Endothelial cell of umbilical vein (primary cell): ENCODE results near the gene MYO19. TPM values are rescaled to one million over a fixed set of nuclear protein-coding genes. Genes with fewer than 3 reads are reported as not detected.

Experiments
- BruUV-seq: library from RNA; stranded (reverse); fragments of 400-500 nt; replicated peaks from 2 replicates; lab custom pipeline; 2021; lab: Mats Ljungman, UMichigan
- CTCF ChIA-PET: fragments of 300-600, 350-600 bp; sonication (Branson Sonifier 250); formaldehyde crosslinking; loops from one replicate; lab custom pipeline; 2021; ENCODE audit warnings: antibody characterized with exemption, inconsistent platforms; lab: Charles Lee
- POLR2A ChIA-PET: fragments of 300-600, 350-600 bp; sonication (Branson Sonifier 250); formaldehyde crosslinking; loops from one replicate; lab custom pipeline; 2021; ENCODE audit warnings: antibody characterized with exemption, inconsistent platforms; lab: Charles Lee
- DNase-seq: peaks from one replicate; pipeline ENCODE4 v3.0.0-alpha.2; 2011; ENCODE audit warnings: low read depth, low spot score
- FAIRE-seq: peaks from 2 replicates; lab custom pipeline; 2011; peaks lifted over from hg19 to GRCh38; lab: Jason Lieb, UNC
- H2AFZ ChIP-seq: 2 replicates; pipeline ENCODE4 v1.6.0; 2012; ENCODE audit warnings: low read depth, low read length, control low read depth, inconsistent platforms
- H3K27ac ChIP-seq: 2 replicates; pipeline ENCODE4 v1.5.1; 2011; ENCODE audit warnings: low read depth, mild to moderate bottlenecking, control low read depth, low read length, moderate library complexity; ENCODE audit not compliant: insufficient read depth
- H3K27me3 ChIP-seq, 2 experiments: 2 replicates each; pipeline versions ENCODE4 v1.6.0 to v1.6.1; 2011; ENCODE audit warnings: low read length in 2 of 2, mixed read lengths in 1 of 2; ENCODE audit not compliant: control insufficient read depth in 2 of 2, insufficient read depth in 2 of 2
- H3K36me3 ChIP-seq, 2 experiments: 2 replicates in 1 of 2; 3 replicates in 1 of 2; pipeline ENCODE4 v1.5.1; 2011; ENCODE audit warnings: low read length in 2 of 2, mild to moderate bottlenecking in 1 of 2, moderate library complexity in 1 of 2; ENCODE audit not compliant: control insufficient read depth in 2 of 2, insufficient read depth in 2 of 2; ENCODE audit errors: extremely low read depth in 1 of 2
- H3K4me1 ChIP-seq: 3 replicates; pipeline ENCODE4 v1.5.1; 2011; ENCODE audit warnings: mild to moderate bottlenecking, low read length; ENCODE audit not compliant: control insufficient read depth, insufficient read depth; ENCODE audit errors: extremely low read depth
- H3K4me2 ChIP-seq: 2 replicates; pipeline ENCODE4 v1.6.1; 2011; ENCODE audit warnings: low read length, control low read depth, mixed read lengths; ENCODE audit not compliant: insufficient read depth
- H3K4me3 ChIP-seq, 3 experiments: fragments of 200-600 bp in 1 of 3; sonication (generic), shearing (Covaris generic) in 1 of 3; replicated peaks in 1 of 3; 2 replicates each; pipeline ENCODE4 v1.5.1; 2011 to 2016; ENCODE audit warnings: control low read depth in 3 of 3, low read length in 3 of 3, mild to moderate bottlenecking in 2 of 3, inconsistent platforms in 1 of 3, low read depth in 1 of 3, moderate library complexity in 1 of 3; ENCODE audit not compliant: insufficient read depth in 1 of 3
- H3K79me2 ChIP-seq: 2 replicates; pipeline ENCODE4 v1.6.0; 2012; ENCODE audit warnings: low read length, inconsistent platforms; ENCODE audit not compliant: control insufficient read depth, insufficient read depth
- H3K9ac ChIP-seq: replicated peaks from 2 replicates; pipeline ENCODE3; 2011; ENCODE audit warnings: low read length, control low read depth; ENCODE audit not compliant: insufficient read depth; ENCODE audit errors: extremely low read depth
- H3K9me1 ChIP-seq: replicated peaks from 3 replicates; pipeline ENCODE4 v1.6.0; 2011; ENCODE audit warnings: mild to moderate bottlenecking, low read length; ENCODE audit not compliant: control insufficient read depth, insufficient read depth; ENCODE audit errors: extremely low read depth
- H3K9me3 ChIP-seq: replicated peaks from 2 replicates; pipeline ENCODE4 v1.5.1; 2012; ENCODE audit warnings: low read length, inconsistent platforms; ENCODE audit not compliant: control insufficient read depth, insufficient read depth
- H4K20me1 ChIP-seq: replicated peaks from 2 replicates; pipeline ENCODE3; 2011; ENCODE audit warnings: mild to moderate bottlenecking, low read length; ENCODE audit not compliant: control insufficient read depth, insufficient read depth; ENCODE audit errors: extremely low read depth
- EZH2 ChIP-seq: IDR thresholded peaks from 2 replicates; pipeline ENCODE4 v1.6.1; 2012; ENCODE audit warnings: borderline replicate concordance, low read depth, mild to moderate bottlenecking, moderate library complexity, low read length, inconsistent platforms; ENCODE audit not compliant: severe bottlenecking
- FOS ChIP-seq: IDR thresholded peaks from 2 replicates; pipeline ENCODE4 v1.6.1; 2011; ENCODE audit warnings: mild to moderate bottlenecking, low read length, moderate library complexity, borderline replicate concordance; ENCODE audit not compliant: insufficient read depth
- GATA2 ChIP-seq: IDR thresholded peaks from 2 replicates; pipeline ENCODE4 v1.7.0; 2011; ENCODE audit warnings: low read depth, mild to moderate bottlenecking, moderate library complexity, mixed read lengths, low read length; ENCODE audit not compliant: insufficient read length, insufficient read depth
- JUN ChIP-seq: IDR thresholded peaks from 2 replicates; pipeline ENCODE4 v1.6.1; 2011; ENCODE audit warnings: borderline replicate concordance, low read depth; ENCODE audit not compliant: insufficient read length, insufficient read depth
- MYC ChIP-seq: IDR thresholded peaks from one replicate; pipeline ENCODE4 v1.6.1; 2011; ENCODE audit warnings: mild to moderate bottlenecking, low read depth, low read length
- POLR2A ChIP-seq: IDR thresholded peaks from 2 replicates; pipeline ENCODE4 v1.6.1; 2012; ENCODE audit warnings: low read depth, mild to moderate bottlenecking, control low read depth, low read length
- POLR2AphosphoS5 ChIP-seq: IDR thresholded peaks from 2 replicates; pipeline ENCODE4 v1.6.1; 2012; ENCODE audit warnings: low read depth, mild to moderate bottlenecking, control low read depth, low read length, moderate library complexity; ENCODE audit not compliant: insufficient read depth
- dilution Hi-C: fragments of 300-500 bp; cut with MboI; formaldehyde crosslinking; loops from one replicate; pipeline ENCODE4 v1.15.0; 2019; ENCODE audit warnings: low sequenced_read_pairs; ENCODE audit not compliant: extremely low pct_ligation_motif_present
- intact Hi-C: fragments of 100-400 bp; cut with micrococcal nuclease; formaldehyde crosslinking; loops from one replicate; pipeline ENCODE4 v1.10.0; 2022
- polyA plus RNA-seq, 4 experiments: library from polyadenylated mRNA; depleted of rRNA in 3 of 4; stranded (reverse) in 3 of 4; unstranded in 1 of 4; fragments of >200 nt; gene quantifications; 2 replicates each; pipeline versions ENCODE4 v1.2.1 to v1.2.3, GENCODE V29; 2011 to 2012; ENCODE audit warnings: missing spikeins in 1 of 4
- total RNA-seq: library from RNA; stranded (reverse); gene quantifications from 2 replicates; pipeline ENCODE4 v1.2.3, GENCODE V29; 2021
- TF ChIP-seq, protein P1 (sequence below), 2 donors: IDR thresholded peaks; 1 replicate in 1 of 2; 2 replicates in 1 of 2; pipeline ENCODE4 v1.5.1; 2011; ENCODE audit warnings: low read length in 2 of 2, mild to moderate bottlenecking in 2 of 2, moderate library complexity in 2 of 2, control low read depth in 1 of 2, inconsistent platforms in 1 of 2, low read depth in 1 of 2; ENCODE audit not compliant: insufficient read depth in 1 of 2; ENCODE audit errors: extremely low read depth in 1 of 2
- TF ChIP-seq, protein P2 (sequence below): IDR thresholded peaks from 2 replicates; pipeline ENCODE4 v1.6.1; 2011; ENCODE audit not compliant: insufficient read depth, insufficient read length

MYO19 gene
- total and polyA plus RNA-seq, 2 donors (not counting 3 experiments of a cell fraction or from before 2014, with no cell fraction given): 75.4 to 95.7 TPM

DNA sequence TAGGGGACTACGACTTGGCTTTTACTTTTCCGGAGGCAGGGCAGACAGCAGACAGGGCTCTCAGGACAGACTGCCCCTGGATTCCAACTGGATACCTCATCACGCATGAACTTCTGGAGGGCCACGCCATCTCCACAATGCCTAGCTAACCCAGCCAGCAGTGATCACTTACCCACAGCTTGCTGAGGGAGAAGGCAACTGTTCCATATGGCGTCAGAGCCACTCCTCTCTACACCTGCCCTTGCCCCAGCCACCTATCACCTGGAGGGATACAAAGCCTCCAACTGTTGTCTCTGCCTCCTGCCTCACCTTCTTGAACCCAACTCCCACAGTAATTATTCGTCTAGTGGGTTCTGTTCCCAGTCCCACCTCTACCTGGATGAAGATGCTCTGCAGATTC, 8.8 kb downstream of the MYO19 start:
- DNase-seq (no peak), FAIRE-seq (no peak)
- TF ChIP-seq, protein P1, sequence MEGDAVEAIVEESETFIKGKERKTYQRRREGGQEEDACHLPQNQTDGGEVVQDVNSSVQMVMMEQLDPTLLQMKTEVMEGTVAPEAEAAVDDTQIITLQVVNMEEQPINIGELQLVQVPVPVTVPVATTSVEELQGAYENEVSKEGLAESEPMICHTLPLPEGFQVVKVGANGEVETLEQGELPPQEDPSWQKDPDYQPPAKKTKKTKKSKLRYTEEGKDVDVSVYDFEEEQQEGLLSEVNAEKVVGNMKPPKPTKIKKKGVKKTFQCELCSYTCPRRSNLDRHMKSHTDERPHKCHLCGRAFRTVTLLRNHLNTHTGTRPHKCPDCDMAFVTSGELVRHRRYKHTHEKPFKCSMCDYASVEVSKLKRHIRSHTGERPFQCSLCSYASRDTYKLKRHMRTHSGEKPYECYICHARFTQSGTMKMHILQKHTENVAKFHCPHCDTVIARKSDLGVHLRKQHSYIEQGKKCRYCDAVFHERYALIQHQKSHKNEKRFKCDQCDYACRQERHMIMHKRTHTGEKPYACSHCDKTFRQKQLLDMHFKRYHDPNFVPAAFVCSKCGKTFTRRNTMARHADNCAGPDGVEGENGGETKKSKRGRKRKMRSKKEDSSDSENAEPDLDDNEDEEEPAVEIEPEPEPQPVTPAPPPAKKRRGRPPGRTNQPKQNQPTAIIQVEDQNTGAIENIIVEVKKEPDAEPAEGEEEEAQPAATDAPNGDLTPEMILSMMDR (IDR thresholded peaks at IDR 0.05; ENCODE audit: extremely low read depth in 1 of 2, insufficient read depth in 1 of 2, low read depth in 1 of 2, low read length in 2 of 2): no peak
- TF ChIP-seq MYC (no peak), POLR2AphosphoS5 (no peak), POLR2A (no peak), FOS (no peak), GATA2 (no peak), EZH2 (no peak), JUN (no peak)
- TF ChIP-seq, protein P2, sequence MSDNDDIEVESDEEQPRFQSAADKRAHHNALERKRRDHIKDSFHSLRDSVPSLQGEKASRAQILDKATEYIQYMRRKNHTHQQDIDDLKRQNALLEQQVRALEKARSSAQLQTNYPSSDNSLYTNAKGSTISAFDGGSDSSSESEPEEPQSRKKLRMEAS: no peak
- CTCF ChIA-PET: no interaction called here
- BruUV-seq: no TSS peak
- Histone ChIP-seq H3K79me2 (peaks cover 7% of the 10 kb centered on the region), H3K4me3 (no peak overlapping the region), H3K4me1 (peaks cover 14% of the 10 kb centered on the region), H4K20me1 (no peaks in the 10 kb centered on the region), H2AFZ (no peak overlapping the region), H3K4me2 (no peak overlapping the region), H3K27me3 (no peaks in the 10 kb centered on the region), H3K9me1 (no peaks in the 10 kb centered on the region), H3K36me3 (peaks cover 23 to 25% of the 10 kb centered on the region in 2 experiments), H3K9me3 (no peaks in the 10 kb centered on the region), H3K9ac (no peak overlapping the region), H3K27ac (no peak overlapping the region)
- POLR2A ChIA-PET: no interaction called here
- dilution Hi-C loops (no loop called here), intact Hi-C loops (no loop called here)
